Fibroblast of pulmonary artery (primary cell): Measurements from ENCODE around the gene ANKRD18B.
A peak's percentile ranks its signal among the peaks of the same experiment; 100 is the strongest.
"Not testable (repeated sequence)": the region's sequence is repeated elsewhere in the genome, so short reads cannot be mapped to it uniquely, and the experiment has no call there.

ENCODE experiments used
- DNase-seq: peaks from one replicate; pipeline ENCODE4 v3.0.0-alpha.2; 2010; ENCODE audit warnings: low read depth
- H3K4me3 ChIP-seq: replicated peaks from 2 replicates; pipeline ENCODE4 v1.5.1; 2011; ENCODE audit warnings: low read depth, mild to moderate bottlenecking, control low read depth, low read length, moderate library complexity
- TF ChIP-seq, protein P1 (sequence below): IDR thresholded peaks from 2 replicates; pipeline ENCODE4 v1.5.1; 2011; ENCODE audit warnings: mild to moderate bottlenecking, control low read depth, low read length, inconsistent platforms; ENCODE audit errors: missing control alignments

The ANKRD18B gene

DNA sequence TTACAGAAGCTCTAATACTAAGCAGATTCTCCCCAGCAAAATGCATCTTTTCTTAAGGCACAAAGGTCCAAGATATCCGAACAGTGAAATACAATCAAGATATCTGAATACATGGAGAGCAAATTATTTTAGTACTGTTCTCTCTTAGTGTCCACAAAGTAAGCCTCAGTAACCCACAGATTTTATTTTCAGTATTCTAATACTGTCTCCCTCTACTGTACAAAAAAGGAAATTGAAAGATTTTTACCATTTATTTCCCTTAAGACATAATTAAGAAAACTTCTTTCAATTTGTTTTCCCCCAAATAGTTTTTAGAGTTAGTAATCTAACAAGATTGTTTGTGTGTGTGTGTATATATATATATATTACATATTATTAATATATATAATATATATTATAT is 25.7 kb upstream of the ANKRD18B start:
- no peak overlapping the region for H3K4me3 ChIP-seq
- peak; percentile 37 for DNase-seq
- TF ChIP-seq, protein P1, sequence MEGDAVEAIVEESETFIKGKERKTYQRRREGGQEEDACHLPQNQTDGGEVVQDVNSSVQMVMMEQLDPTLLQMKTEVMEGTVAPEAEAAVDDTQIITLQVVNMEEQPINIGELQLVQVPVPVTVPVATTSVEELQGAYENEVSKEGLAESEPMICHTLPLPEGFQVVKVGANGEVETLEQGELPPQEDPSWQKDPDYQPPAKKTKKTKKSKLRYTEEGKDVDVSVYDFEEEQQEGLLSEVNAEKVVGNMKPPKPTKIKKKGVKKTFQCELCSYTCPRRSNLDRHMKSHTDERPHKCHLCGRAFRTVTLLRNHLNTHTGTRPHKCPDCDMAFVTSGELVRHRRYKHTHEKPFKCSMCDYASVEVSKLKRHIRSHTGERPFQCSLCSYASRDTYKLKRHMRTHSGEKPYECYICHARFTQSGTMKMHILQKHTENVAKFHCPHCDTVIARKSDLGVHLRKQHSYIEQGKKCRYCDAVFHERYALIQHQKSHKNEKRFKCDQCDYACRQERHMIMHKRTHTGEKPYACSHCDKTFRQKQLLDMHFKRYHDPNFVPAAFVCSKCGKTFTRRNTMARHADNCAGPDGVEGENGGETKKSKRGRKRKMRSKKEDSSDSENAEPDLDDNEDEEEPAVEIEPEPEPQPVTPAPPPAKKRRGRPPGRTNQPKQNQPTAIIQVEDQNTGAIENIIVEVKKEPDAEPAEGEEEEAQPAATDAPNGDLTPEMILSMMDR: peak; percentile 26

DNA sequence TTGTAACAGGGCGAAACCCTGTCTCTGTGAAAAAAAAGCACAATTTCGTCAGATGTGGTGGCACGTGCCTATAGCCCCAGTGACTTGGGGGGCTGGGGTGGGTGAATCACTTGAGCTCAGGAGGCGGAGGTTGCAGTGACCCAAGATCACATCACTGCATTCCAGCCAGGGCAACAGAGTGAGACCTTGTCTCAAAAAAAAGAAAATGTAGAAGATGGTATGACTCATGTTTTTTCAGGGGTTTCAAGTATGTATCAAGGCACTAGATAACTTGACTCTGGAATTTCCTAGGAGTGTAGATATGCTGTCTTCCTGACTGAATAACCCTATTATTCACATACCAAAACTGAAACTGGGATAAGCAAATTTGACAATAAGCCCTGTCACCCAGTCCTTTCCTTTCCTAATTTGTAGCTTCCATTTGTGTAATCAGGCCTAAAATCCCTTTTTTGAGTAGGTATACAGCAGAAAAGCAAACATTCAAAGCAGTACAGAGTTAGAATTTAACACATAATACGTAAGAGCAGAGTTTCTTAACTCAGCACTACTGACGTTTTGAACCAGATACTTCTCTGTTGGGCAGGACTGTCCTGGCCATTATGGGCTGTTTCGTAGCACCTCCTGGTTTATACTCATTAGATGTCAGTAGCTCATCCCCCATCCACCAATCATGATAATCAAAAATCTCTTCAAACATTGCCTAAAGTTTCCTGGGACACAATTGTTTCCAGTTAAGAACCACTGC is 17.3 kb upstream of the ANKRD18B start:
- TF ChIP-seq, protein P1: no peak
- DNase-seq: peak; percentile 96
- H3K4me3 ChIP-seq: peak overlapping the region; percentile 48

DNA sequence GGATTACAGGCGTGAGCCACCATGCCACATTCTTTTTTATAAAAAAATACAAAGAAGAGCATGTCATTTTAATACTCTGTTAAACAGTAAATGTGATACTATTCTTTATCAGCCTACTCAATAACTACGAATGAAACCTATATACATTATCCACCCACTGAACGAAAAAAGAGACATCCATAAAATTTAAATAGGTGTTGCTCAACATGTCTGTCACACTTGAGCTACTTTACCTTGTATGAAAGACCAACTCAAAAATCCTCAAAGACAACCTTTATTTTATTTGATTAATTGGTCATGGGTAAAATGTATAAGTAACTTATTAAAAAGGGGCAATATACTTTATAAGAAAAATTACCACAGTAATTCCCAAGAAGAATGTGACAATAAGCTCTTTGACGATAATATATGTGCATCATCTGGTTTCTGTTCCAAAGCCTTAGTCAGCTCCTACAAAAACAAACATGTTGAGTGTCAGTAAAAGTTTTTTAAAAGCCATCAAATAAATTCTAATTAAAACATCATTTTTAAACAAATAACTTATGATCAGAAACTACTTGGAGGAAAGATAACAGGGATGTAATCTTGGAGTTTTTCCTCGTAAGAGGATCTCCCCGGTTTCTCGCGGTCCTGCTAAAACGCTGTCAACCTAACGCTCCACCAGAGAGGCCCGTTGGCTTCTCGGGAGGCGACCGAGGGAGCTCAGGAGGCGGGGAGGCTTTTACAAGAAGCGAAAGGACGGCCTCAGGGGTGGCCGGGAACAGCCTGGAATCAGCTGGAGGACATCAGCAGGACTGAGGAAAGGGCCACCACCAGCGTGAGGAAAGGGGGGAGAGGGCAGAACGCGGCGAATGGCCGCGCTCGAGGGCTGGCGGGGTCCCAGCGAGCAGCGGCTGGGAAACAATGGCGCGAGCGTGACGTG is 13.5 kb upstream of the ANKRD18B start:
- peak; percentile 69 for DNase-seq
- TF ChIP-seq, protein P1: no peak
- peak overlapping the region; percentile 59 for H3K4me3 ChIP-seq

DNA sequence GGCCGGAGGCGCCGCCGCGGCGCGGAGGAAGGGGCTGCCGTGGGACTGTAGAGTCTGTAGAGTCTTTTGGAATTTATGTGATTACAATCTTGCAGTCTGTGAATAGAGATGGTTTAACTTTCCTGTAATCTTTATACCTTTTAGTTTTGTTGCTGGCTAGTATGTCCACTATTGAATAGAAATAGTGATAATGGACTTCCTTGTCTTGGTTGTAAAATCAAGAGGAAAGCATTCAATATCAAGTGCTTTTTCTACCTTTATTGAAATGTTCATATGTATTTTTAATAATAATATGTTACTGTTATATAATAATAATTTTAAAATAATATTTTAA is 12.9 kb upstream of the ANKRD18B start:
- not testable (repeated sequence) for DNase-seq
- peak overlapping the region; percentile 59 for H3K4me3 ChIP-seq

DNA sequence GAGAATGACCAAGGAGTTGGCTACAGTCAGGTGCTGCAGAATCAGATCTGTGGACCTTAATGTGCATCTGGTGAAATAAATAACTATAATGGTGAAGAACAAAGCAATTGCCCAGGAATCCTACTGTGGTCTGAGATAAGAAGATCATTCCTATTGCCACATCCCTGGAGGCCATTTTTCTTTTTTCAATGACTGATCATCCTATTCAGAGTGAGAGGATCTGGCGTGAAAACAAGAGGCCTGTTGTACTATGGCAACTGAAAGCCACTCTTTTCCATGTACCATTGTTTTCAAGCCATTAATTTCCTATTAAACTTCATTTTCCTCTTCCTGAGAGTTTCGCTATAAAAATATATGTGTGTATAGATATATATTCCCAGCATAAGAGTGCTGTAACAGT is 11.5 kb upstream of the ANKRD18B start:
- not testable (repeated sequence) for DNase-seq, H3K4me3 ChIP-seq

DNA sequence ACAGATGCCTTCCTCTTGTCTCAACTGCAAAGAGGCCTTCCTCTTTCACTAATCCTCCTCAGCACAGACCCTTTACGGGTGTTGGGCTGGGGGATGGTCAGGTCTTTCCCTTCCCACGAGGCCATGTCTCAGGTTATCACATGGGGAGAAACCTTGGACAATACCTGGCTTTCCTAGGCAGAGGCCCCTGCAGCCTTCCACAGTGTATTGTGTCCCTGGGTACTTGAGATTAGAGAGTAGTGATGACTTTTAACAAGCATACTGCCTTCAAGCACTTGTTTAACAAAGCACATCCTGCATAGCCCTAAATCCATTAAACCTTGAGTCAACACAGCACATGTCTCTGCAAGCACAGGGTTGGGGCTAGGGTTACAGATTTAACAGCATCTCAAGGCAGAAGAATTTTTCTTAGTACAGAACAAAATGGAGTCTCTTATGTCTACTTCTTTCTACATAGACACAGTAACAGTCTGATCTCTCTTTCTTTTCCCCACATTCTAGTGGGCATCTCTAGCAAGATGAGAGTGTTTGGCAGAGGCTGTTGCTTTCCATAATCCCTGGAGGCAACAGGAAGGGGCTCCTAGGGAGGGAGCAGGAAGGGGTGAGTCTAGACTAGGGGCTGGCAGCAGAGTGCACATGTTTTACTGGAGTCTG is 8.6 kb upstream of the ANKRD18B start:
- not testable (repeated sequence) for DNase-seq, H3K4me3 ChIP-seq

DNA sequence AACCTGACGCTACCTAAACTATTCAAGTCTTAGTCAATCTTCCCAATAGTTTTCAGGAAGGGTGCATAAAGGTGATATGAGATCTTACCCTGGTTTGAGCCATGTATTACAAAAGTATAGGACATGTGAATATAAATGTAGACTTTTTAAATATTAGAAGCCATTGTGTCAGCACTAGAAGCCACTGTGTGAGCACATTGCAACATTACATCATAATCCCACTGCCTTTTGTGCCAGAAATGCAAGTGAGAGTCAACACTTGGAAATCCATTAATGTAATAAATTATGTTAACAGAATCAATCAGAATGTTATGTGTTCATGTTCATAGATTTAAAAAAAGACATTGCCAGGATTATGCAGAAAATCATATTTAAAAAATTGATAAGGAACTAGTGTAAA is 7.7 kb upstream of the ANKRD18B start:
- not testable (repeated sequence) for DNase-seq, H3K4me3 ChIP-seq

DNA sequence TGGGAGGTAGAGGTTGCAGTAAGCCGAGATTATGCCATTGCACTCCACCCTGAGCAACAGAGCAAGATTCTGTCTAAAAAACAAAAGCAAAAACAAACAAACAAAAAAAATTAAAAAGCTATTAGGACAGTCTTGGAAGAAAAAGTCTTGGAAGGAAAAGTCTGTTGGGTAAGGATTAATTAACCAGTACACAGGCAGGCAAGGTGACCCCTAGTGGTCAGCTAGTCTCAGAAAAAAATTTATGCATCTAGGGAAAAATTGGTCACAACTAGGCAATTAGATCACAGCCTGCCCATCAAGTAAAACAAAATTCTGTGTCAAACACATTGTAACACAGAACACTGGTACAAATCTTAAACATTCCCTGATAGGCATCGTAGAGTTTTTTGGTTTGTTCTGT is 6.7 kb upstream of the ANKRD18B start:
- H3K4me3 ChIP-seq: no peak overlapping the region
- DNase-seq: peak; percentile 61
- TF ChIP-seq, protein P1: peak; percentile 71

DNA sequence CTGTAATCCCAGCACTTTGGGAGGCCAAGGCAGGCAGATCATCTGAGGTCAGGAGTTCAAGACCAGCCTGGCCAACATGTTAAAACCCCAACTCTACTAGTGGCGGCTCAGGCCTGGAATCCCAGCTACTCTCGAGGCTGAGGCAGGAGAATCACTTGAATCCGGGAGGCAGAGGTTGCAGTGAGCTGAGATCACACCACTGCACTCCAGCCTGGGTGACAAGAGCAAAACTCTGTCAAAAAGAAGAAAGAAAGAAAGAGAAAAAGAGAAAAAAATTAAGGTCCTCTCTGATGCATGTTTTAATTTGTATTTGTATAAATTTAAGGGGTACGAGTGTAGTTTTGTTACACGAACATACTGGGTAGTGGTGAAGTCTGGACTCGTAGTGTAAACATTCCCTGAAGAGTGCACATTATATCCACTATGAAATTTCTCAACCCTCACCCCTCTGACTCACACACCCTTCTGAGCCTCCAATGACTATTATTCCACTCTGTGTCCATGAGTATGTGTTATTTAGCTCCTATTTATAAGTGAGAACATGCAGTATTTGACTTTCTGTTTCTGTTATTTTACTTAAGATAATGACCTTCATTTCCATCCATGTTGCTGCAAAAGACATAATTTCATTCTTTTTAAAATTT is 6.0 kb upstream of the ANKRD18B start:
- peak; percentile 65 for DNase-seq
- H3K4me3 ChIP-seq: not testable (repeated sequence)

DNA sequence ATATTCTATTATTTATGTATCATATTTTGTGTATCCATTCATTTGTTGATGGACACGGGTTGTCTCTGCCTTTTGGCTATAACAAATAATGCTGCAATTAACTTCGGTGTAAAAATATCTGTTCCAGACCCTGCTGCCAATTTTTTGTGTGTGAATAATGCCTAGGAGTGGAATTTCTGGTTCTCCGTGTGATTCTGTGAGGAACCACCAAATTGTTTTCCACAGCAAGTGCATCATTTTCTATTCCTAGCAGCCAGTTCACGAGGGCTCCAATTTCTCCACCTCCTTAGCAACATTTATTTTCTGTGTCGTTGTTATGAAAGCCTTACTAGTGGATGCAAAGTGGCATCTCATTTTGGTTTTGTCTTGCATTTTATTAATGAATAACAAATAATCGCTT is 2.2 kb upstream of the ANKRD18B start:
- H3K4me3 ChIP-seq, DNase-seq: not testable (repeated sequence)
